Pancreas (tissue), 10 donors: ENCODE measurements around the gene IFIT5. TPM values are rescaled to one million over a fixed set of nuclear protein-coding genes. Genes with fewer than 3 reads are reported as not detected.

Experiments
- ATAC-seq, 4 donors: fragments of 200-7000 bp; cut with Tn5 transposase; one replicate each; pipeline versions ENCODE4 v1.8.0 to v1.9.1; 2020; ENCODE audit warnings: mild to moderate bottlenecking in 4 of 4, moderate library complexity in 4 of 4
- DNase-seq, 6 donors: peaks; one replicate each; pipeline ENCODE4 v3.0.0-alpha.2; 2020
- FAIRE-seq: peaks from 2 replicates; lab custom pipeline; 2012; peaks lifted over from hg19 to GRCh38; lab: Jason Lieb, UNC
- H3K27ac ChIP-seq, 4 donors: fragments of 200-600 bp; sonication (generic); 1 replicate in 3 of 4; 2 replicates in 1 of 4; pipeline versions ENCODE4 v1.5.0 to v1.8.0; 2020
- H3K27me3 ChIP-seq, 4 donors: fragments of 200-600 bp; one replicate each; pipeline ENCODE4 v1.8.0; 2021
- H3K36me3 ChIP-seq, 3 donors: fragments of 200-600 bp; sonication (generic) in 1 of 3; one replicate each; pipeline versions ENCODE4 v1.5.0 to v1.8.0; 2020 to 2021
- H3K4me1 ChIP-seq, 3 donors: fragments of 200-600 bp; one replicate each; pipeline ENCODE4 v1.8.0; 2021
- H3K4me3 ChIP-seq, 4 donors: fragments of 200-600 bp; sonication (generic) in 2 of 4; one replicate each; pipeline versions ENCODE4 v1.5.0 to v1.8.0; 2020 to 2021
- H3K9me3 ChIP-seq, 4 donors: fragments of 200-600 bp; one replicate each; pipeline ENCODE4 v1.8.0; 2021
- whole genome bisulfite sequencing, 2 donors: extraction: QIAGEN DNeasy Blood & Tissue Kit; methylation state at CpG; one replicate each; pipeline ENCODE4 v1.1.7; 2013; 5-methylcytosine and 5-hydroxymethylcytosine counted together
- intact Hi-C, 3 donors: fragments of 100-400 bp; cut with DNase I; formaldehyde crosslinking; loops; one replicate each; pipeline versions ENCODE4 v1.11.1 to v1.14.2; 2022
- polyA plus RNA-seq, 2 donors: library from polyadenylated mRNA; stranded (reverse); fragments of 200-250 nt; gene quantifications; one replicate each; pipeline ENCODE4 v1.2.3, GENCODE V29; 2013
- total RNA-seq, 6 donors: library from RNA; stranded (reverse); fragmentation: NEBNext Ultra II Directional in 4 of 6; extraction: Animal tissue kit (Norgen Biotek cat#: 25700) in 4 of 6; gene quantifications; one replicate each; pipeline versions ENCODE4 v1.2.1 to v1.2.4, GENCODE V29; 2021 to 2023
- TF ChIP-seq, protein P1 (sequence below), 4 donors: fragments of 200-600 bp; sonication (generic) in 3 of 4; IDR thresholded peaks; one replicate each; pipeline versions ENCODE4 v1.5.0 to v1.8.0; 2021; ENCODE audit warnings: antibody characterized with exemption in 4 of 4
- donor health status: healthy with polysubstance abuse.
- donor health status: DM: no; HTN: no; CAD: no; lungs with moderate emphysema.
- donor health status: DM: no; HTN: no; CAD: no.
- donor health status: control.
- donor health status: control.
- donor health status: Bipolar disorder and iron deficiency.
- donor health status: DM: yes; HTN: yes; CAD: no.
- donor health status: DM: no; HTN: no; CAD: no.
- donor health status: DM: no; HTN: no; CAD: no.
- donor health status: DM: yes; HTN: yes; CAD: no.

IFIT5 gene
- total and polyA plus RNA-seq, 8 donors, result 2.9 to 8.1 (median 4.2) TPM

DNA sequence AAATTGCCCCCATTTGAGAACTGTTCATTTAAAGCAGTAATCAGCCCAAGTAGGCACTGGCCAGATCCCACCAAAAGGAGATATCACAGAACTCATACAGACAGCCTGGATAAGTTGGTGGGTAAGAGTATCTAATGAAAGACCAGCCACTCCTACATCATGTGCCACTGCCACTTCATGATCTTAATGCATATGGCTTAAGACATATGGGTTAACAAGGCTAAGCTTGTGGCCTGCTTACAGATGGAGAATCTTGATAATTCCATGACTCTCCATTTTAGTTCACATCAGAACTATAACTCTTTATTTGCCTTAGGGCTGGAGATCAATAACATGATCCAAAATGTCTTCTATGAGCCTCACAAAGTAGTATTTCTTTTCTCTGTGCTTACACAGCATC, 43.3 kb upstream of the IFIT5 start:
- no peak for FAIRE-seq
- TF ChIP-seq, protein P1, sequence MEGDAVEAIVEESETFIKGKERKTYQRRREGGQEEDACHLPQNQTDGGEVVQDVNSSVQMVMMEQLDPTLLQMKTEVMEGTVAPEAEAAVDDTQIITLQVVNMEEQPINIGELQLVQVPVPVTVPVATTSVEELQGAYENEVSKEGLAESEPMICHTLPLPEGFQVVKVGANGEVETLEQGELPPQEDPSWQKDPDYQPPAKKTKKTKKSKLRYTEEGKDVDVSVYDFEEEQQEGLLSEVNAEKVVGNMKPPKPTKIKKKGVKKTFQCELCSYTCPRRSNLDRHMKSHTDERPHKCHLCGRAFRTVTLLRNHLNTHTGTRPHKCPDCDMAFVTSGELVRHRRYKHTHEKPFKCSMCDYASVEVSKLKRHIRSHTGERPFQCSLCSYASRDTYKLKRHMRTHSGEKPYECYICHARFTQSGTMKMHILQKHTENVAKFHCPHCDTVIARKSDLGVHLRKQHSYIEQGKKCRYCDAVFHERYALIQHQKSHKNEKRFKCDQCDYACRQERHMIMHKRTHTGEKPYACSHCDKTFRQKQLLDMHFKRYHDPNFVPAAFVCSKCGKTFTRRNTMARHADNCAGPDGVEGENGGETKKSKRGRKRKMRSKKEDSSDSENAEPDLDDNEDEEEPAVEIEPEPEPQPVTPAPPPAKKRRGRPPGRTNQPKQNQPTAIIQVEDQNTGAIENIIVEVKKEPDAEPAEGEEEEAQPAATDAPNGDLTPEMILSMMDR (IDR thresholded peaks at IDR 0.05), result no peak
- intact Hi-C loops, result no loop called here
- H3K27me3 ChIP-seq, result no peaks in the 10 kb centered on the region
- H3K4me1 ChIP-seq, result peaks cover 21 to 38% (median 24%) of the 10 kb centered on the region in 3 donors
- no peak for ATAC-seq
- no peak for DNase-seq
- H3K36me3 ChIP-seq, result no peaks in the 10 kb centered on the region
- no peaks in the 10 kb centered on the region for H3K9me3 ChIP-seq
- H3K4me3 ChIP-seq, result no peak overlapping the region
- no peak overlapping the region for H3K27ac ChIP-seq

DNA sequence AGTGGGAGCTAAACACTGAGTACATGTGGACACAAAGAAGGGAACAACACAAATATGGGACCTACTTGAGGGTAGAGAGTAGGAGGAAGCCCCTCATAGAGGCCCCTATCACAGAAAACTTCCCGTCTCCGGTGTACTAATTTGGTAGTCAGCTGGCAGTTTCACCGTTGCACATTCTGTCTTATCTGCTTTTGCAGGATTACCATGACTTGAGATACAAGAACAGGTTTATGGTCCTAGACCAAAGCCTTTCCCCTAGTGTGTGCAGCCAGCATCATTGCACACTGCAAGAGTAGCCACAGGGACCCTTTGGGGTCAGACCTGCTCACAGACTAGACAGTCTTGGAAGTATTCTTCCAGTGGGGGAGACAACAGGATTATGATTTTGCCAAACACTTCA, 42.4 kb upstream of the IFIT5 start:
- peaks cover 21 to 38% (median 24%) of the 10 kb centered on the region in 3 donors for H3K4me1 ChIP-seq
- no peaks in the 10 kb centered on the region for H3K36me3 ChIP-seq
- H3K27me3 ChIP-seq, result no peaks in the 10 kb centered on the region
- no peak for DNase-seq
- no peak for ATAC-seq
- no peak for FAIRE-seq
- no peak overlapping the region for H3K27ac ChIP-seq
- TF ChIP-seq, protein P1 (IDR thresholded peaks at IDR 0.05), result no peak
- 80 to 82% methylated on average over 3 of the region's 3 CpGs for WGBS, 2 donors
- no peaks in the 10 kb centered on the region for H3K9me3 ChIP-seq
- no peak overlapping the region for H3K4me3 ChIP-seq
- intact Hi-C loops, result no loop called here

DNA sequence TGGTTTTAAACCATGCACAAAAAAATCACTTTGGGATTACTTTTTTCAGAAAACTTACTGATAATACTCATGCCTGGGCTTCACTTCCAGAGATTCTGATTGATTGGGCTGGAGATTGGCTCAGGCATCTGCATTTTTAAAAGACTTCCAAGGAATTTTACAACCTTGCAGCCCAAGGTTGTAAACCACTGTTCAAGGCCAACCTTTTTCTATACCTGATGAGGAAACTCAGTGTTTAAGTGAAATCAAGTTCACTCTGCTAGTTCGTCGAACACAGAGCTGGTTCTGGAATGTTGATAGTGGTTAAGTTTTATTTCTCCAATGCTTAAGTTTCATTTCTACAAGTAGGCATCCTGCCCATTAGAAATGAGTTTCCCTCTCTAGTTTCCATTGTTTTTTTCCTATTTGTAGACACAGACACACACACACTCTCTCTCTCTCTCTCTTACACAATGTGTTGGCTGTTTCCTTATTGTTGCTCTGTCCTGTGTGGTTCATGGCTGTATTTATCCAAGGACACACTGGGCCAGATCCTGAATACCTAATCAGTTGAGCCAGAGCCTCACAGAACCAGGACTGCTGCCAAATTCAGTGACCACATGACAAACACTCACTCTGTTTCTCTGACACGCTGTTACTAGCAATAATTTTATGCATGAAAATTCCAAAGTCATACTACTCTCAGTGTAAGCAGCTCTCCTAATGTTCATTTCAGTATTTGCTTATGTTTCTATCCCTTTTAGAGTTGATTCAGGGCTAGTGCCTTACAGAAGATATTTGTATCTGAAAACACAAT, 40.3 kb upstream of the IFIT5 start:
- peak; percentile 77 for FAIRE-seq
- intact Hi-C loops, result no loop called here

DNA sequence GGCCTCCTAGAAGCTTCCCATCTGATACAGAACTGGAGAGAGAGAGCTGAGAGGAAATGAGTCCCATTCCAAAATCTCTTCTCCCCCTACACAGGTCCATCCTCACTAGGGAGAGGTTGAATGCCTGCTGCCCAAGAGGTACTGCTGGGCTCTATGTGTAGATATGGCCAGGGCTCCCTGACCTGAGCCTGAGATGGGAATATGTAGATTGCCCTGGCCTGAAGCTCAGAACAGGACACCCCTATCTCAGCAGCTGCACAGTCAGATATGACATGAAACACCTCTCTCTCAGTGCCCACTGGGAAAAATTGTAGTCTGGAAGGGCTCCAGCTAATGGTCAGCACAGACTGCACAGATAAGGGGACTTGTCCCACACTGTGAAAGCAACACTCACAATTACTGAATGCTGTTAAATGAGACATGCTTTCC, 39.6 kb upstream of the IFIT5 start:
- H3K9me3 ChIP-seq, result no peaks in the 10 kb centered on the region
- intact Hi-C loops, result no loop called here
- no peaks in the 10 kb centered on the region for H3K27me3 ChIP-seq
- DNase-seq (peak in 3 of 6 donors; percentile 21 to 43 (median 29)), ATAC-seq (peak; percentile 19 to 46 (median 28)), FAIRE-seq (no peak)
- H3K4me3 ChIP-seq, result no peak overlapping the region
- H3K27ac ChIP-seq, result peak overlapping the region; percentile 40 to 92 (median 77)
- peaks cover 21 to 31% (median 24%) of the 10 kb centered on the region in 3 donors for H3K4me1 ChIP-seq
- no peaks in the 10 kb centered on the region for H3K36me3 ChIP-seq
- TF ChIP-seq, protein P1 (IDR thresholded peaks at IDR 0.05), result no peak

More for the DNA sequence above, 40.3 kb upstream of the IFIT5 start:
- Histone ChIP-seq H3K27me3 (no peaks in the 10 kb centered on the region), H3K4me3 (peak overlapping the region in 1 of 4 donors; percentile 5), H3K36me3 (no peaks in the 10 kb centered on the region), H3K9me3 (no peaks in the 10 kb centered on the region), H3K4me1 (peaks cover 21 to 31% (median 24%) of the 10 kb centered on the region in 3 donors), H3K27ac (peak overlapping the region; percentile 40 to 92 (median 77))
- DNase-seq (peak in 5 of 6 donors; percentile 82 to 93 (median 92)), ATAC-seq (peak; percentile 94 to 98 (median 98))
- TF ChIP-seq, protein P1 (IDR thresholded peaks at IDR 0.05), result no peak
- 4 to 8% methylated on average over 3 of the region's 3 CpGs for WGBS, 2 donors
